ENCODE results near the gene LALBA. TPM values are rescaled to one million over a fixed set of nuclear protein-coding genes. Genes with fewer than 3 reads are reported as not detected.

The LALBA gene
- total and polyA plus RNA-seq, 11 donors = not detected

DNA sequence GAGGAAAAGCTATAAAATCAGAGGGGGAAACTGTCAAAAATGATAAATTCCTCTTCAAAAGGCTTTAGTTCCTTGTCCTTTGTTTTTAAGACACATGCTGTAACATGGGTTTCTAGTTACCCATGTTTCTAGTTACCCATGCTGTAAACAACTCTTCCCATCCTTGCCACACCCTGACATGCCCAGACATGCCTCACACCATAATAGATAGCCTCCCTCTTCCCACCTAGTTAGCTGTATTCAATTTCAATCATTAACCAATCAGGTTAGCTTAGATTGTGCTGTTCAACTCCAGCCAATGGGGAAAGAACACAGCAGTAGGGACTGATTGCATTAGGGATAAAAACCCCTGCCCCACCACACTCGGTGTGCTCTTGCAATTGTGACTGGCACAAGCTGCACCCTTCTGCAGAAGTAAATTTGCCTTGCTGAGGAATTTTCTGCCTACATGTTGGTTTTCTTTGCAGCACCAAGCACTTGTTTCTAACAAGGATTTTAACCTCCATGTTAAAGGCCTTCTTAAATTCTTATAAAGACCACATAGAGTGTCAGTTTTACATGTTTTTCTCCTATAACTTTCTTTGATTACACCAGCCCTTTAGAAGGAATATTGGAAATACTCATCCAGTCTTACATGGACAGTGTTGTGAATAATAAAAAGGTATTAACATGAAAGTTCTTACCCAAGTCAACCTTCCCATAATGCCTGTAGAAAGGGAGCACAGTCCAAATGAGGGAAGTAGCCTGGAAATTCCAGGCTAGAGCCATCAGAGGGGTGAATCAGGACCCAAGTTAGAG is 32.5 kb upstream of the LALBA start:
- DNase-seq (no peak), ATAC-seq (no peak)
- WGBS, 4 donors = 47 to 100% (median 57%) methylated on average over 1 of the region's 1 CpG
- Histone ChIP-seq H3K4me1 (no peaks in the 10 kb centered on the region), H3K36me3 (no peaks in the 10 kb centered on the region), H3K9me3 (peaks cover 0 to 44% (median 16%) of the 10 kb centered on the region in 12 donors), H3K4me3 (no peak overlapping the region), H3K27ac (no peak overlapping the region), H3K27me3 (peaks cover 0 to 5% (median 0%) of the 10 kb centered on the region in 9 donors)
- intact Hi-C loops (cut with DNase I) = no loop called here
- TF ChIP-seq, protein P1, sequence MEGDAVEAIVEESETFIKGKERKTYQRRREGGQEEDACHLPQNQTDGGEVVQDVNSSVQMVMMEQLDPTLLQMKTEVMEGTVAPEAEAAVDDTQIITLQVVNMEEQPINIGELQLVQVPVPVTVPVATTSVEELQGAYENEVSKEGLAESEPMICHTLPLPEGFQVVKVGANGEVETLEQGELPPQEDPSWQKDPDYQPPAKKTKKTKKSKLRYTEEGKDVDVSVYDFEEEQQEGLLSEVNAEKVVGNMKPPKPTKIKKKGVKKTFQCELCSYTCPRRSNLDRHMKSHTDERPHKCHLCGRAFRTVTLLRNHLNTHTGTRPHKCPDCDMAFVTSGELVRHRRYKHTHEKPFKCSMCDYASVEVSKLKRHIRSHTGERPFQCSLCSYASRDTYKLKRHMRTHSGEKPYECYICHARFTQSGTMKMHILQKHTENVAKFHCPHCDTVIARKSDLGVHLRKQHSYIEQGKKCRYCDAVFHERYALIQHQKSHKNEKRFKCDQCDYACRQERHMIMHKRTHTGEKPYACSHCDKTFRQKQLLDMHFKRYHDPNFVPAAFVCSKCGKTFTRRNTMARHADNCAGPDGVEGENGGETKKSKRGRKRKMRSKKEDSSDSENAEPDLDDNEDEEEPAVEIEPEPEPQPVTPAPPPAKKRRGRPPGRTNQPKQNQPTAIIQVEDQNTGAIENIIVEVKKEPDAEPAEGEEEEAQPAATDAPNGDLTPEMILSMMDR (IDR thresholded peaks at IDR 0.05) = no peak
- TF ChIP-seq POLR2A (IDR thresholded peaks at IDR 0.05) = no peak

DNA sequence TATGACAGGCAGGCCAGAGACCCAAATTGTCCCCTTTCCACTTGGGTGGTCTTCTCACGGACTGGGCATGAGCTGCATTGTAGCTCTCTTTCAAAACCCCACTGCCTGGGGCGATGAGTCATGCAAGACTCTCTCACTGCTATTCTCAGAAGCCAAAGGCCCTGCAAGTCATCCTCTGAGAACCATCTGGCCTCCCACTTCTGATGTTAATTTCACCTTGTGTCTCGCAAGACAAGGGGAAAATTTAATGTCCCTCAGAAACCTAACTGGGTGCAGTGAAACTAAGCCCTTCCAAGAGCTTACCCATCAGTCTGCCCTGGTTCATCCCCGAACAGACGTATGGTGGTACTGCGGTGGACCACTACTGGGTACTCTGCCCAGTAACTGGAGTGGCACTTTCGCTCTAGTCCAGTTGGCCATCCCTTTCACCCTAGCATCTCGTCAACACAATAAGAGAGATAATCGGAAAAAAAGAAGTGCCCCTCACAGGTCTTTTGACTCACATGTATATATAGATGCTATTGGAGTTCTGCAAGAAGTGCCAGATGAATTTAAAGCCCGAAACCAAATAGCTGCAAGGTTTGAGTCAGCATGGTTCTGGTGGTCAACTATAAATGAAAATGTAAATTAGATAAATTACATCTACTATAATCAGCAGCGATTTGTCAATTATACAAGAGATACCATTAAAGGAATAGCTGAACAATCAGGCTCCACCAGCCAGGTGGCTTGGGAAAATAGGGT is 31.3 kb upstream of the LALBA start:
- no peak overlapping the region for H3K4me3 ChIP-seq
- H3K27ac ChIP-seq = no peak overlapping the region
- DNase-seq (no peak), ATAC-seq (no peak)
- WGBS, 4 donors = 79 to 83% (median 81%) methylated on average over 11 of the region's 11 CpGs
- H3K9me3 ChIP-seq = peaks cover 0 to 39% (median 10%) of the 10 kb centered on the region in 12 donors
- H3K27me3 ChIP-seq = peaks cover 0 to 5% (median 0%) of the 10 kb centered on the region in 9 donors
- H3K4me1 ChIP-seq = no peaks in the 10 kb centered on the region
- H3K36me3 ChIP-seq = no peaks in the 10 kb centered on the region
- intact Hi-C loops (cut with DNase I) = no loop called here
- TF ChIP-seq, protein P1 (IDR thresholded peaks at IDR 0.05) = no peak
- no peak for TF ChIP-seq POLR2A (IDR thresholded peaks at IDR 0.05)

- Histone ChIP-seq H3K4me3 (no peak overlapping the region), H3K36me3 (no peaks in the 10 kb centered on the region), H3K27ac (no peak overlapping the region), H3K9me3 (peaks cover 0 to 33% (median 6%) of the 10 kb centered on the region in 12 donors), H3K27me3 (peaks cover 0 to 5% (median 0%) of the 10 kb centered on the region in 9 donors), H3K4me1 (no peaks in the 10 kb centered on the region)
- no peak for DNase-seq
- no peak for ATAC-seq
- intact Hi-C loops (cut with DNase I) = no loop called here
- TF ChIP-seq, protein P1 (IDR thresholded peaks at IDR 0.05) = no peak
- TF ChIP-seq POLR2A (IDR thresholded peaks at IDR 0.05) = no peak
- WGBS, 4 donors = 71 to 78% (median 74%) methylated on average over 2 of the region's 2 CpGs
Measured at GRCh38 chr12:48600552-48600951, 30.7 kb upstream of the LALBA start.

DNA sequence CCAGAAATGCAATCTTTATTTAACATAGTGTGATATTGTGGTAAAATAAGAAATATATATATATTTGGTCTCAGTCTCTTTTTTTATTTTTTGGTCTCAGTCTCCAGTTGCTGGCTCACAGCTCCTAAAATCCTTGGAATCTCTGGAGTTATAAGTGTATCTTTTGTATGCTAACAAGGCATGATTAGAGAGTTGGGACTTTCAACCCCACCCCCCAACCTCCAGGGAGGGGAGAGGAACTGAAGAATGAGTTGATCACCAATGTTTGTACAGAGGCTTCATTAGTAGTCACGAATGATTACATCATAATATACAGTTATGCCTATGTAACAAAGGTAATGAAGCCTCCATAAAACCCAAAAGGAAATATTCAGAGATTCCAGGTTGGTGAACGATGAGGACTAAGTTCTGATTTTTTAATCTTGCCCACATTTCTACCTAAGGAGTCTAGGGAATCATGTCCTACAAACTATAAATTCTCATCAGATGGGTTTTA is 22.8 kb upstream of the LALBA start:
- Histone ChIP-seq H3K36me3 (no peaks in the 10 kb centered on the region), H3K27ac (no peak overlapping the region), H3K27me3 (peaks cover 0 to 2% (median 0%) of the 10 kb centered on the region in 9 donors), H3K4me1 (no peaks in the 10 kb centered on the region), H3K9me3 (peaks cover 0 to 10% (median 2%) of the 10 kb centered on the region in 12 donors), H3K4me3 (no peak overlapping the region)
- intact Hi-C loops (cut with DNase I) = no loop called here
- 69 to 77% (median 71%) methylated on average over 2 of the region's 2 CpGs for WGBS, 4 donors
- ATAC-seq (no peak), DNase-seq (no peak)
- TF ChIP-seq POLR2A (IDR thresholded peaks at IDR 0.05) = no peak
- TF ChIP-seq, protein P1 (IDR thresholded peaks at IDR 0.05) = no peak

All from heart left ventricle (tissue), 16 donors.